Common myeloid progenitor, CD34-positive (primary cell): ENCODE results near the gene LRP8.

Source experiments
- CTCF ChIA-PET: fragments of 350-600 bp; sonication (Branson Sonifier 250); formaldehyde crosslinking; loops from one replicate; lab custom pipeline; 2021; ENCODE audit warnings: antibody characterized with exemption; lab: Charles Lee
- POLR2A ChIA-PET: fragments of 350-600 bp; sonication (Branson Sonifier 250); formaldehyde crosslinking; loops from one replicate; lab custom pipeline; 2021; ENCODE audit warnings: antibody characterized with exemption; lab: Charles Lee
- DNase-seq, 3 donors: peaks; one replicate each; pipeline versions ENCODE4 v3.0.0 to v3.0.0-alpha.2; 2013
- H3K27ac ChIP-seq, 2 experiments: 1 replicate in 1 of 2; 2 replicates in 1 of 2; pipeline ENCODE4 v1.7.0; 2013; ENCODE audit warnings: inconsistent platforms in 2 of 2, low read length in 2 of 2, mild to moderate bottlenecking in 2 of 2, low read depth in 1 of 2, moderate library complexity in 1 of 2; ENCODE audit not compliant: severe bottlenecking in 2 of 2, insufficient read depth in 1 of 2, poor library complexity in 1 of 2
- H3K27me3 ChIP-seq, 5 experiments: replicated peaks in 2 of 5; 1 replicate in 3 of 5; 2 replicates in 2 of 5; pipeline versions ENCODE4 v1.6.1 to v1.7.0; 2013; ENCODE audit warnings: low read length in 4 of 5, mild to moderate bottlenecking in 2 of 5, moderate library complexity in 2 of 5, inconsistent platforms in 1 of 5; ENCODE audit not compliant: insufficient read depth in 5 of 5, control insufficient read depth in 4 of 5
- H3K36me3 ChIP-seq, 4 experiments: 1 replicate in 2 of 4; 2 replicates in 2 of 4; pipeline versions ENCODE4 v1.6.1 to v1.7.0; 2013; ENCODE audit warnings: low read length in 3 of 4, control low read depth in 1 of 4, mild to moderate bottlenecking in 1 of 4; ENCODE audit not compliant: control insufficient read depth in 4 of 4, insufficient read depth in 4 of 4
- H3K4me1 ChIP-seq, 4 experiments: 1 replicate in 3 of 4; 2 replicates in 1 of 4; pipeline versions ENCODE4 v1.6.1 to v1.7.1; 2013; ENCODE audit warnings: low read length in 3 of 4, mild to moderate bottlenecking in 3 of 4, control low read depth in 1 of 4, inconsistent platforms in 1 of 4, moderate library complexity in 1 of 4; ENCODE audit not compliant: control insufficient read depth in 4 of 4, insufficient read depth in 4 of 4; ENCODE audit errors: control extremely low read depth in 1 of 4
- H3K4me3 ChIP-seq, 7 experiments: 1 replicate in 4 of 7; 2 replicates in 3 of 7; pipeline versions ENCODE4 v1.5.1 to v1.7.0; 2013; ENCODE audit warnings: mild to moderate bottlenecking in 7 of 7, low read length in 6 of 7, moderate library complexity in 6 of 7, inconsistent platforms in 2 of 7, low read depth in 2 of 7, control low read depth in 1 of 7; ENCODE audit not compliant: insufficient read depth in 4 of 7, control insufficient read depth in 1 of 7; ENCODE audit errors: extremely low read depth in 1 of 7
- H3K9me3 ChIP-seq, 5 experiments: 1 replicate in 4 of 5; 2 replicates in 1 of 5; pipeline versions ENCODE4 v1.6.1 to v1.7.1; 2013; ENCODE audit warnings: low read length in 4 of 5, mild to moderate bottlenecking in 2 of 5, inconsistent platforms in 1 of 5, low read depth in 1 of 5, moderate library complexity in 1 of 5; ENCODE audit not compliant: control insufficient read depth in 4 of 5, insufficient read depth in 2 of 5; ENCODE audit errors: control extremely low read depth in 1 of 5
- WGBS: methylation state at CpG from one replicate; pipeline ENCODE4 v1.1.5; 2013; ENCODE audit not compliant: insufficient coverage; 5-methylcytosine and 5-hydroxymethylcytosine counted together

LRP8 gene

GRCh38 chr1:53326088-53326597, 1.7 kb downstream of the LRP8 start:
- H3K9me3 ChIP-seq, result no peaks in the 10 kb centered on the region
- peak overlapping the region; percentile 49 to 88 (median 84) for H3K4me3 ChIP-seq
- ChIA-PET CTCF (interaction anchor here (0.8 to 1.9 kb wide), 6 partner anchors 8 to 67 kb away, joined by 3 to 4 read pairs (median 3); no protein-coding TSS in a partner anchor), POLR2A (interaction anchor here (0.8 to 1.3 kb wide), 3 partner anchors 9 to 22 kb away, joined by 3 to 4 read pairs (median 3); no protein-coding TSS in a partner anchor)
- 0% methylated on average over 35 of the region's 42 CpGs for WGBS
- H3K4me1 ChIP-seq, result peaks cover 3 to 36% (median 33%) of the 10 kb centered on the region in 4 experiments
- peak; percentile 98 to 99 (median 99) for DNase-seq
- peaks cover 0 to 45% (median 7%) of the 10 kb centered on the region in 4 experiments for H3K36me3 ChIP-seq
- H3K27me3 ChIP-seq, result no peaks in the 10 kb centered on the region
- H3K27ac ChIP-seq, result peak overlapping the region; percentile 47 to 85

GRCh38 chr1:53325326-53326087, 2.4 kb downstream of the LRP8 start:
- ChIA-PET CTCF (interaction anchor here (1.2 to 10.2 kb wide), 5 partner anchors 14 to 68 kb away, joined by 3 to 79 read pairs (median 4); no protein-coding TSS in a partner anchor), POLR2A (interaction anchor here (0.8 to 1.3 kb wide), 3 partner anchors 9 to 23 kb away, joined by 3 to 4 read pairs (median 3); no protein-coding TSS in a partner anchor)
- Histone ChIP-seq H3K27ac (peak overlapping the region; percentile 47 to 85), H3K4me3 (peak overlapping the region in 5 of 7 experiments; percentile 42 to 88 (median 84)), H3K4me1 (peaks cover 3 to 41% (median 37%) of the 10 kb centered on the region in 4 experiments), H3K36me3 (peaks cover 0 to 52% (median 7%) of the 10 kb centered on the region in 4 experiments), H3K27me3 (no peaks in the 10 kb centered on the region), H3K9me3 (no peaks in the 10 kb centered on the region)
- DNase-seq, result peak in 1 of 3 donors; percentile 4
- WGBS, result 18% methylated on average over 24 of the region's 26 CpGs

GRCh38 chr1:53324728-53325297, 3.1 kb downstream of the LRP8 start:
- peak overlapping the region in 2 of 7 experiments; percentile 87 to 88 for H3K4me3 ChIP-seq
- peaks cover 3 to 48% (median 41%) of the 10 kb centered on the region in 4 experiments for H3K4me1 ChIP-seq
- WGBS, result 97% methylated on average over 5 of the region's 7 CpGs
- DNase-seq, result no peak
- H3K27me3 ChIP-seq, result no peaks in the 10 kb centered on the region
- peaks cover 2 to 59% (median 7%) of the 10 kb centered on the region in 4 experiments for H3K36me3 ChIP-seq
- peak overlapping the region in 1 of 2 experiments; percentile 15 for H3K27ac ChIP-seq
- ChIA-PET CTCF (interaction anchor here (1.1 to 10.2 kb wide), 6 partner anchors 12 to 69 kb away, joined by 3 to 79 read pairs (median 4); no protein-coding TSS in a partner anchor), POLR2A (no interaction called here)
- H3K9me3 ChIP-seq, result no peaks in the 10 kb centered on the region

GRCh38 chr1:53324321-53324720, 3.5 kb downstream of the LRP8 start:
- H3K27me3 ChIP-seq, result no peaks in the 10 kb centered on the region
- peaks cover 3 to 50% (median 43%) of the 10 kb centered on the region in 4 experiments for H3K4me1 ChIP-seq
- no peak overlapping the region for H3K27ac ChIP-seq
- no peak overlapping the region for H3K4me3 ChIP-seq
- ChIA-PET CTCF (interaction anchor here (1.1 to 10.2 kb wide), 5 partner anchors 12 to 69 kb away, joined by 3 to 79 read pairs (median 5); no protein-coding TSS in a partner anchor), POLR2A (no interaction called here)
- DNase-seq, result no peak
- 96% methylated on average over 10 of the region's 10 CpGs for WGBS
- peaks cover 2 to 64% (median 8%) of the 10 kb centered on the region in 4 experiments for H3K36me3 ChIP-seq
- H3K9me3 ChIP-seq, result no peaks in the 10 kb centered on the region

GRCh38 chr1:53323316-53323715, 4.6 kb downstream of the LRP8 start:
- peaks cover 2 to 71% (median 9%) of the 10 kb centered on the region in 4 experiments for H3K36me3 ChIP-seq
- peaks cover 3 to 58% (median 39%) of the 10 kb centered on the region in 4 experiments for H3K4me1 ChIP-seq
- POLR2A ChIA-PET, result no interaction called here
- H3K4me3 ChIP-seq, result no peak overlapping the region
- H3K27ac ChIP-seq, result no peak overlapping the region
- CTCF ChIA-PET, result interaction anchor here (1.0 to 10.2 kb wide), 5 partner anchors 11 to 70 kb away, joined by 4 to 79 read pairs (median 5); no protein-coding TSS in a partner anchor
- no peaks in the 10 kb centered on the region for H3K9me3 ChIP-seq
- 99% methylated on average over 11 of the region's 11 CpGs for WGBS
- no peak for DNase-seq
- no peaks in the 10 kb centered on the region for H3K27me3 ChIP-seq

GRCh38 chr1:53321776-53322602, 5.9 kb downstream of the LRP8 start:
- peaks cover 2 to 84% (median 9%) of the 10 kb centered on the region in 4 experiments for H3K36me3 ChIP-seq
- WGBS, result 96% methylated on average over 7 of the region's 11 CpGs
- no peaks in the 10 kb centered on the region for H3K27me3 ChIP-seq
- no peak overlapping the region for H3K4me3 ChIP-seq
- no peak overlapping the region for H3K27ac ChIP-seq
- POLR2A ChIA-PET, result no interaction called here
- DNase-seq, result no peak
- H3K9me3 ChIP-seq, result no peaks in the 10 kb centered on the region
- peaks cover 3 to 68% (median 46%) of the 10 kb centered on the region in 4 experiments for H3K4me1 ChIP-seq
- CTCF ChIA-PET, result interaction anchor here (0.6 to 10.2 kb wide), 8 partner anchors 10 to 74 kb away, joined by 3 to 79 read pairs (median 3); no protein-coding TSS in a partner anchor
